WTC11 (cell line): Measurements from ENCODE around the gene LINC01488. TPM values are rescaled to one million over a fixed set of nuclear protein-coding genes. Genes with fewer than 3 reads are reported as not detected.

ENCODE experiments used
- ATAC-seq: fragments of 200-7000 bp; cut with Tn5 transposase; 2 replicates; pipeline ENCODE4 v1.10.0; 2021; ENCODE audit warnings: mild to moderate bottlenecking, moderate library complexity
- CTCF ChIA-PET: fragments of 300-600 bp; sonication (Branson Sonifier 250); formaldehyde crosslinking; loops from one replicate; lab custom pipeline; 2021; ENCODE audit warnings: antibody characterized with exemption; lab: Charles Lee
- POLR2A ChIA-PET: fragments of 350-600 bp; sonication (Branson Sonifier 250); formaldehyde crosslinking; loops from one replicate; lab custom pipeline; 2021; ENCODE audit warnings: antibody characterized with exemption; lab: Charles Lee
- DNase-seq: peaks from one replicate; pipeline ENCODE4 v3.0.0; 2021; ENCODE audit warnings: low spot score
- H3K27ac Mint-ChIP-seq: 2 replicates; pipeline ENCODE4 v1.8.0; 2021; ENCODE audit warnings: mixed read lengths
- H3K27me3 Mint-ChIP-seq: 2 replicates; pipeline ENCODE4 v1.8.0; 2021; ENCODE audit warnings: low read depth, mild to moderate bottlenecking, moderate library complexity, mixed read lengths
- H3K36me3 Mint-ChIP-seq: 2 replicates; pipeline ENCODE4 v1.8.0; 2021; ENCODE audit warnings: mixed read lengths
- H3K4me1 Mint-ChIP-seq: 2 replicates; pipeline ENCODE4 v1.8.0; 2022; ENCODE audit warnings: mixed read lengths
- H3K4me3 Mint-ChIP-seq: 2 replicates; pipeline ENCODE4 v1.8.0; 2021; ENCODE audit warnings: mild to moderate bottlenecking, moderate library complexity, mixed read lengths
- H3K9me3 Mint-ChIP-seq: 2 replicates; pipeline ENCODE4 v1.8.0; 2021; ENCODE audit warnings: mixed read lengths
- GABPB1 ChIP-seq: sonication (generic); formaldehyde crosslinking; IDR thresholded peaks from 2 replicates; pipeline ENCODE4 v1.8.1; 2023; ENCODE audit warnings: mild to moderate bottlenecking, missing genetic modification reagents
- GRHL2 ChIP-seq: fragments of 250-450 bp; sonication (Bioruptor Pico); IDR thresholded peaks from 2 replicates; pipeline ENCODE4 v1.8.0; 2022; ENCODE audit warnings: mild to moderate bottlenecking, moderate library complexity; ENCODE audit not compliant: insufficient replicate concordance, severe bottlenecking
- HMGA2 ChIP-seq: fragments of 250-450 bp; sonication (Bioruptor Pico); IDR thresholded peaks from 2 replicates; pipeline ENCODE4 v1.4.0; 2021; ENCODE audit warnings: mild to moderate bottlenecking, moderate library complexity
- KAT7 ChIP-seq: sonication (generic); formaldehyde crosslinking; IDR thresholded peaks from 2 replicates; pipeline ENCODE4 v1.8.1; 2023; ENCODE audit warnings: missing genetic modification reagents, mild to moderate bottlenecking, borderline replicate concordance
- MXD4 ChIP-seq: fragments of 250-450 bp; sonication (Bioruptor Pico); IDR thresholded peaks from 2 replicates; pipeline ENCODE4 v1.8.0; 2021; ENCODE audit warnings: mild to moderate bottlenecking, moderate library complexity, borderline replicate concordance
- NR1H2 ChIP-seq: sonication (generic); formaldehyde crosslinking; IDR thresholded peaks from 2 replicates; pipeline ENCODE4 v1.9.0; 2021; ENCODE audit warnings: mild to moderate bottlenecking, moderate library complexity, missing genetic modification reagents
- PRRX2 ChIP-seq: fragments of 250-450 bp; sonication (Bioruptor Pico); IDR thresholded peaks from 2 replicates; pipeline ENCODE4 v1.8.0; 2021; ENCODE audit warnings: mild to moderate bottlenecking
- RELA ChIP-seq: sonication (generic); formaldehyde crosslinking; IDR thresholded peaks from 2 replicates; pipeline ENCODE4 v1.8.1; 2022; ENCODE audit warnings: missing genetic modification reagents, mild to moderate bottlenecking, borderline replicate concordance
- RORB ChIP-seq: fragments of 250-450 bp; sonication (Bioruptor Pico); IDR thresholded peaks from 2 replicates; pipeline ENCODE4 v1.9.0; 2021; ENCODE audit warnings: mild to moderate bottlenecking
- SMAD3 ChIP-seq: sonication (generic); formaldehyde crosslinking; IDR thresholded peaks from 2 replicates; pipeline ENCODE4 v1.8.0; 2022; ENCODE audit warnings: missing genetic modification reagents, mild to moderate bottlenecking, borderline replicate concordance
- ZNF121 ChIP-seq: sonication (generic); formaldehyde crosslinking; IDR thresholded peaks from 2 replicates; pipeline ENCODE4 v1.8.0; 2023; ENCODE audit warnings: missing genetic modification reagents
- total RNA-seq: library from RNA; stranded (reverse); gene quantifications from 3 replicates; pipeline ENCODE4 v1.2.3, GENCODE V29; 2021
- TF ChIP-seq, protein P1 (sequence below): fragments of 250-450 bp; sonication (Bioruptor Pico); IDR thresholded peaks from 2 replicates; pipeline ENCODE4 v1.8.0; 2021; ENCODE audit warnings: mild to moderate bottlenecking
- TF ChIP-seq, protein P2 (sequence below): sonication (generic); formaldehyde crosslinking; IDR thresholded peaks from 2 replicates; pipeline ENCODE4 v1.8.1; 2023; ENCODE audit warnings: mild to moderate bottlenecking, missing genetic modification reagents
- TF ChIP-seq, protein P3 (sequence below): fragments of 250-450 bp; sonication (Bioruptor Pico); IDR thresholded peaks from 2 replicates; pipeline ENCODE4 v1.9.0; 2021; ENCODE audit warnings: mild to moderate bottlenecking
- TF ChIP-seq, protein P4 (sequence below): sonication (generic); formaldehyde crosslinking; IDR thresholded peaks from 2 replicates; pipeline ENCODE4 v1.8.1; 2022; ENCODE audit warnings: low read depth, missing genetic modification reagents, borderline replicate concordance
- TF ChIP-seq, protein P5 (sequence below): sonication (generic); formaldehyde crosslinking; IDR thresholded peaks from 2 replicates; pipeline ENCODE4 v1.8.0; 2022; ENCODE audit warnings: mild to moderate bottlenecking, missing genetic modification reagents

LINC01488 gene
- total RNA-seq, 1 experiment from 2014 or later: not detected

DNA sequence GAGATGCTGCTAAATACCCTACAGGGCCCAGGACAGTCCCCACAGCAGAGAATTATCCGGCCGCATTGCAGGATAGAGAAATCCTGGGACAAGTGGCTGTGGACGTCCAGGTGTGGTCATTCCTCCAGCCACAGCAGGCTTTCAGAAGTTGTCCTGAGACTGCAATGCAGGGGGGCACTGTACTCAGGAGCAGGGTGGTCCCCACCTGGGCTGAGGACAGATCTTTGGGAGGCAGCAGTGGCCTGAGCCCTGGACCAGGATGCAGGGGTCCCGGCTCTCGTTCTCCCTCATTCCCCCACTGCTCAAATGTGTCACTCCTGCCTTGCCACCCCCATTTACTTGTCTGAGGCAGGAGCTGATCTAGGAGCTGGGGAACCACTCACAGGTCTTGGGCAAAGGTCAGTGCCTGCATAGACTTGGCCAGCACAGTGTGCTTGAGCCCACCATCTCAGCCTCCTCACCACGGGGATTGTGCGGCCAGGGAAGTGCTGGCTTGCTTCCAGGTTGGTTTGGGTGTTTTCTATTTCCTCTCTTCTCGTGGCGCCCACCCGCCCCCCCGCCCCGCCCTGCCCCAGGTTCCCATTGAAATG lies 15.3 kb downstream of the LINC01488 start (continued):
- TF ChIP-seq, protein P1, sequence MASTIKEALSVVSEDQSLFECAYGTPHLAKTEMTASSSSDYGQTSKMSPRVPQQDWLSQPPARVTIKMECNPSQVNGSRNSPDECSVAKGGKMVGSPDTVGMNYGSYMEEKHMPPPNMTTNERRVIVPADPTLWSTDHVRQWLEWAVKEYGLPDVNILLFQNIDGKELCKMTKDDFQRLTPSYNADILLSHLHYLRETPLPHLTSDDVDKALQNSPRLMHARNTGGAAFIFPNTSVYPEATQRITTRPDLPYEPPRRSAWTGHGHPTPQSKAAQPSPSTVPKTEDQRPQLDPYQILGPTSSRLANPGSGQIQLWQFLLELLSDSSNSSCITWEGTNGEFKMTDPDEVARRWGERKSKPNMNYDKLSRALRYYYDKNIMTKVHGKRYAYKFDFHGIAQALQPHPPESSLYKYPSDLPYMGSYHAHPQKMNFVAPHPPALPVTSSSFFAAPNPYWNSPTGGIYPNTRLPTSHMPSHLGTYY (CRISPR knock-in tag): no peak
- TF ChIP-seq KAT7 (no peak), GRHL2 (no peak), SMAD3 (CRISPR knock-in tag) (no peak), RORB (CRISPR knock-in tag) (no peak), PRRX2 (no peak)
- TF ChIP-seq, protein P2, sequence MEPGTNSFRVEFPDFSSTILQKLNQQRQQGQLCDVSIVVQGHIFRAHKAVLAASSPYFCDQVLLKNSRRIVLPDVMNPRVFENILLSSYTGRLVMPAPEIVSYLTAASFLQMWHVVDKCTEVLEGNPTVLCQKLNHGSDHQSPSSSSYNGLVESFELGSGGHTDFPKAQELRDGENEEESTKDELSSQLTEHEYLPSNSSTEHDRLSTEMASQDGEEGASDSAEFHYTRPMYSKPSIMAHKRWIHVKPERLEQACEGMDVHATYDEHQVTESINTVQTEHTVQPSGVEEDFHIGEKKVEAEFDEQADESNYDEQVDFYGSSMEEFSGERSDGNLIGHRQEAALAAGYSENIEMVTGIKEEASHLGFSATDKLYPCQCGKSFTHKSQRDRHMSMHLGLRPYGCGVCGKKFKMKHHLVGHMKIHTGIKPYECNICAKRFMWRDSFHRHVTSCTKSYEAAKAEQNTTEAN: no peak
- TF ChIP-seq, all 79 proteins: peak for 0

DNA sequence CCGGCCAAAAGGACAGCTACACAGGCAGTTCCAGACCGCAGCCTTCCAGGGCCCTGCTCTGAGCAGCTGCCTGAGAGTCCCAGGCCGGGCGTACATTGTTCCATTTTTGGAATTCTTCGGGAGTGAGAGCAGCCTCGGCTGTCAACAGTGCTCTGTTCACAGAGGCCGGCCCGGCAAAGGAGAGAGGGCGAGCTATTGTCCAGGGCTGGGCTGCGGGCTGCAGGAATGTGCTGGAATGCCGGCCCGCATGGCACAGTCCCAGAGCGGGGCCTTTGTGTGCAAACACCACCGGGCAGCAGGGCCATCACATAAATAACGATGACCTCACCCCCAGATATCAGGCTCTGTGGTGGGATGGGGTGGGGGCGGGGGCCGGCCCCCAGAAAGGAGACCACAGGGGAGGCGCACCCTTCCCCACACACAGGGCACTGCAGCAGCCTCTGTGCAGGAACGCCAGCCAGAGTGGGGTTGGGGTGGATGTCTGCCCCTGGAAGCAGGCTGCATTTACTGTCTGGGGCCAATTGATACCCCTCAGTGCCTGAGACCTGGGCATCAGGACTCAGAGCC lies 15.8 kb downstream of the LINC01488 start:
- ChIA-PET POLR2A (no interaction called here), CTCF (no interaction called here)
- no peak for DNase-seq
- Mint-ChIP-seq H3K4me1 (no peaks in the 10 kb centered on the region), H3K27ac (no peak overlapping the region), H3K36me3 (no peaks in the 10 kb centered on the region)
- TF ChIP-seq, protein P3, sequence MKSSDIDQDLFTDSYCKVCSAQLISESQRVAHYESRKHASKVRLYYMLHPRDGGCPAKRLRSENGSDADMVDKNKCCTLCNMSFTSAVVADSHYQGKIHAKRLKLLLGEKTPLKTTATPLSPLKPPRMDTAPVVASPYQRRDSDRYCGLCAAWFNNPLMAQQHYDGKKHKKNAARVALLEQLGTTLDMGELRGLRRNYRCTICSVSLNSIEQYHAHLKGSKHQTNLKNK (CRISPR knock-in tag): no peak
- TF ChIP-seq GABPB1 (CRISPR knock-in tag): peak; percentile 36; the same call in 1 of the 2 replicates
- TF ChIP-seq, protein P1 (CRISPR knock-in tag): no peak
- no peak for TF ChIP-seq NR1H2 (CRISPR knock-in tag)
- TF ChIP-seq, all 79 proteins: peak for 1
- no peaks in the 10 kb centered on the region for H3K27me3 Mint-ChIP-seq
- H3K9me3 Mint-ChIP-seq: no peaks in the 10 kb centered on the region
- peak; percentile 72 for ATAC-seq
- H3K4me3 Mint-ChIP-seq: no peak overlapping the region

DNA sequence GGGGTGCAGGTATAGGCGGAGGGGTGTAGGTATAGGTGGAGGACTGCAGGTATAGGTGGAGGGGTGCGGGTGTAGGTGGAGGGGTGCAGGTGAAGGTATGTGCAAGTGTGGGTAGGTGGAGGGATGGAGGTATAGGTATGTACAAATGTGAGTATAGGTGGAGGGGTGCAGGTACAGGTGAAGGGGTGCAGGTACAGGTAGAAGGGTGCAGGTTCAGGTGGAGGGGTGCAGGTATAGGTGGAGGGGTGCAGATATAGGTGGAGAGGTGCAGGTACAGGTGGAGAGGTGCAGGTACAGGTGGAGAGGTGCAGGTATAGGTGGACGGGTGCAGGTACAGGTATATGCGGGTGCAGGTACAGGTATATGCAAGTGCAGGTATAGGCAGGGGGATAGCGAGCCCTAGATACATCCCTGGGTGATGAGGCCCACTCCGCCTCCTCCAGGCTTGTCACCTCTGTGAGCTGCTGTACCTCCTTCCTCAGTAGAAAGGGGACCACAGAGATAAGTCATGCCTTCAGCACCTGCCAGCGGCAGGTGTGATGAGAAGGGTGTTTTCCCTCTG lies 17.2 kb downstream of the LINC01488 start:
- Mint-ChIP-seq H3K27me3 (no peaks in the 10 kb centered on the region), H3K36me3 (no peaks in the 10 kb centered on the region), H3K9me3 (no peaks in the 10 kb centered on the region), H3K27ac (no peak overlapping the region), H3K4me1 (no peaks in the 10 kb centered on the region), H3K4me3 (no peak overlapping the region)
- CTCF ChIA-PET: no interaction called here
- ATAC-seq (no peak), DNase-seq (no peak)
- TF ChIP-seq, protein P4, sequence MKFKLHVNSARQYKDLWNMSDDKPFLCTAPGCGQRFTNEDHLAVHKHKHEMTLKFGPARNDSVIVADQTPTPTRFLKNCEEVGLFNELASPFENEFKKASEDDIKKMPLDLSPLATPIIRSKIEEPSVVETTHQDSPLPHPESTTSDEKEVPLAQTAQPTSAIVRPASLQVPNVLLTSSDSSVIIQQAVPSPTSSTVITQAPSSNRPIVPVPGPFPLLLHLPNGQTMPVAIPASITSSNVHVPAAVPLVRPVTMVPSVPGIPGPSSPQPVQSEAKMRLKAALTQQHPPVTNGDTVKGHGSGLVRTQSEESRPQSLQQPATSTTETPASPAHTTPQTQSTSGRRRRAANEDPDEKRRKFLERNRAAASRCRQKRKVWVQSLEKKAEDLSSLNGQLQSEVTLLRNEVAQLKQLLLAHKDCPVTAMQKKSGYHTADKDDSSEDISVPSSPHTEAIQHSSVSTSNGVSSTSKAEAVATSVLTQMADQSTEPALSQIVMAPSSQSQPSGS (CRISPR knock-in tag): no peak
- TF ChIP-seq, protein P5, sequence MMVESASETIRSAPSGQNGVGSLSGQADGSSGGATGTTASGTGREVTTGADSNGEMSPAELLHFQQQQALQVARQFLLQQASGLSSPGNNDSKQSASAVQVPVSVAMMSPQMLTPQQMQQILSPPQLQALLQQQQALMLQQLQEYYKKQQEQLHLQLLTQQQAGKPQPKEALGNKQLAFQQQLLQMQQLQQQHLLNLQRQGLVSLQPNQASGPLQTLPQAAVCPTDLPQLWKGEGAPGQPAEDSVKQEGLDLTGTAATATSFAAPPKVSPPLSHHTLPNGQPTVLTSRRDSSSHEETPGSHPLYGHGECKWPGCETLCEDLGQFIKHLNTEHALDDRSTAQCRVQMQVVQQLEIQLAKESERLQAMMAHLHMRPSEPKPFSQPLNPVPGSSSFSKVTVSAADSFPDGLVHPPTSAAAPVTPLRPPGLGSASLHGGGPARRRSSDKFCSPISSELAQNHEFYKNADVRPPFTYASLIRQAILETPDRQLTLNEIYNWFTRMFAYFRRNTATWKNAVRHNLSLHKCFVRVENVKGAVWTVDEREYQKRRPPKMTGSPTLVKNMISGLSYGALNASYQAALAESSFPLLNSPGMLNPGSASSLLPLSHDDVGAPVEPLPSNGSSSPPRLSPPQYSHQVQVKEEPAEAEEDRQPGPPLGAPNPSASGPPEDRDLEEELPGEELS: no peak
- TF ChIP-seq ZNF121 (CRISPR knock-in tag) (no peak), RORB (CRISPR knock-in tag) (no peak), RELA (CRISPR knock-in tag) (no peak), GRHL2 (no peak), HMGA2 (CRISPR knock-in tag) (no peak), MXD4 (CRISPR knock-in tag) (no peak)
- POLR2A ChIA-PET: no interaction called here
